GM18499 (cell line): ENCODE data around the gene MRPS18B.
"Not testable (repeated sequence)": the region's sequence is repeated elsewhere in the genome, so short reads cannot be mapped to it uniquely, and the experiment has no call there.

Experiments
- ATAC-seq: cut with Tn5 transposase; IDR thresholded peaks from one replicate; pipeline ENCODE4 v1.9.1; 2021; ENCODE audit warnings: moderate number of reproducible peaks; ENCODE audit not compliant: insufficient read depth, unreplicated experiment

The MRPS18B gene

GRCh38 chr6:30626484-30627366 is 9.1 kb downstream of the MRPS18B start, which contains the start of gene ATAT1:
Gene ATAT1, plus strand, starts transcription at chr6:30626874.
- no peak for ATAC-seq

GRCh38 chr6:30635834-30636233 is 18.2 kb downstream of the MRPS18B start:
- ATAC-seq = no peak

- no peak for ATAC-seq
These were observed 22.8 kb downstream of the MRPS18B start for GRCh38 chr6:30640481-30640880.

- ATAC-seq = no peak
These were observed 23.4 kb downstream of the MRPS18B start for GRCh38 chr6:30641048-30641447.

- ATAC-seq = no peak
These were observed 26.0 kb downstream of the MRPS18B start for GRCh38 chr6:30643656-30644055.

GRCh38 chr6:30644769-30645168 is 27.1 kb downstream of the MRPS18B start:
- no peak for ATAC-seq

- no peak for ATAC-seq
These were observed 28.3 kb downstream of the MRPS18B start for GRCh38 chr6:30645989-30646388.

GRCh38 chr6:30646450-30647241 is 29.0 kb downstream of the MRPS18B start, which contains the start of gene C6orf136:
Gene C6orf136, plus strand, starts transcription at chr6:30647133. Its CDS starts 99 bp downstream, at chr6:30647232.
- ATAC-seq = no peak

- no peak for ATAC-seq
These were observed 29.8 kb downstream of the MRPS18B start for GRCh38 chr6:30647242-30648116.

GRCh38 chr6:30651143-30651542 is 33.5 kb downstream of the MRPS18B start:
- ATAC-seq = no peak

GRCh38 chr6:30654798-30655742 is 37.4 kb downstream of the MRPS18B start:
- no peak for ATAC-seq

GRCh38 chr6:30655743-30656094 is 38.1 kb downstream of the MRPS18B start:
- ATAC-seq = no peak

- no peak for ATAC-seq
These were observed 38.9 kb downstream of the MRPS18B start for GRCh38 chr6:30656513-30656912.

GRCh38 chr6:30657454-30657853 is 39.8 kb downstream of the MRPS18B start:
- no peak for ATAC-seq

- ATAC-seq = not testable (repeated sequence)
These were observed 40.3 kb downstream of the MRPS18B start for GRCh38 chr6:30657922-30658321.

- ATAC-seq = no peak
These were observed 47.5 kb downstream of the MRPS18B start for GRCh38 chr6:30664994-30665767.

GRCh38 chr6:30666300-30666699 is 48.7 kb downstream of the MRPS18B start:
- ATAC-seq = not testable (repeated sequence)

GRCh38 chr6:30670760-30671527 is 53.3 kb downstream of the MRPS18B start:
- ATAC-seq = no peak
